Gastroesophageal sphincter (tissue), 4 donors: ENCODE data around the gene PROM2. TPM values are rescaled to one million over a fixed set of nuclear protein-coding genes. Genes with fewer than 3 reads are reported as not detected.

Source experiments
- ATAC-seq: fragments of 150-250 bp; one replicate; pipeline ENCODE4 v1.9.1; 2016; ENCODE audit warnings: mild to moderate bottlenecking, moderate library complexity
- H3K27ac ChIP-seq, 4 donors: fragments of 200-600 bp; sonication (generic) in 3 of 4; 1 replicate in 3 of 4; 2 replicates in 1 of 4; pipeline ENCODE4 v1.5.1; 2016 to 2019
- H3K27me3 ChIP-seq: fragments of 200-600 bp; sonication (generic); one replicate; pipeline ENCODE4 v1.5.1; 2019
- H3K36me3 ChIP-seq, 2 donors: fragments of 200-600 bp; sonication (generic); one replicate each; pipeline ENCODE4 v1.5.1; 2019; ENCODE audit warnings: control low read depth in 1 of 2
- H3K4me1 ChIP-seq, 3 donors: fragments of 200-600 bp; sonication (generic); 1 replicate in 2 of 3; 2 replicates in 1 of 3; pipeline ENCODE4 v1.5.1; 2016 to 2019; ENCODE audit warnings: control low read depth in 2 of 3
- H3K4me3 ChIP-seq, 2 donors: fragments of 200-600 bp; sonication (generic); one replicate each; pipeline ENCODE4 v1.5.1; 2019; ENCODE audit warnings: mild to moderate bottlenecking in 1 of 2, moderate library complexity in 1 of 2
- H3K9me3 ChIP-seq, 3 donors: fragments of 200-600 bp; sonication (generic); one replicate each; pipeline ENCODE4 v1.5.1; 2017 to 2019; ENCODE audit warnings: control low read depth in 2 of 3
- EP300 ChIP-seq: sonication (generic); formaldehyde crosslinking; IDR thresholded peaks from one replicate; pipeline ENCODE4 v1.6.1; 2017; ENCODE audit warnings: antibody characterized with exemption, mild to moderate bottlenecking
- POLR2A ChIP-seq, 2 donors: fragments of 450-650 bp; IDR thresholded peaks; one replicate each; pipeline ENCODE4 v1.6.1; 2017; ENCODE audit warnings: antibody characterized with exemption in 2 of 2, mild to moderate bottlenecking in 2 of 2, moderate library complexity in 1 of 2
- POLR2AphosphoS5 ChIP-seq: sonication (generic); formaldehyde crosslinking; IDR thresholded peaks from one replicate; pipeline ENCODE4 v1.6.1; 2017; ENCODE audit warnings: antibody characterized with exemption
- WGBS, 2 donors: methylation state at CpG; one replicate each; pipeline ENCODE4 v1.1.5; 2018; ENCODE audit warnings: low coverage in 1 of 2; 5-methylcytosine and 5-hydroxymethylcytosine counted together
- total RNA-seq, 4 donors: library from RNA; depleted of rRNA; stranded (reverse); fragments of >200 nt; gene quantifications; one replicate each; pipeline ENCODE4 v1.1.0, GENCODE V29; 2016
- TF ChIP-seq, protein P1 (sequence below), 4 experiments: fragments of 200-600 bp in 2 of 4; fragments of 450-650 bp in 2 of 4; sonication (generic) in 1 of 4; IDR thresholded peaks; one replicate each; pipeline ENCODE4 v1.5.1; 2017 to 2019; ENCODE audit warnings: antibody characterized with exemption in 4 of 4, mild to moderate bottlenecking in 2 of 4, moderate library complexity in 2 of 4

Gene PROM2
- total RNA-seq, 4 donors from 2014 or later, result 0.94 to 36.4 (median 6.8) TPM

DNA sequence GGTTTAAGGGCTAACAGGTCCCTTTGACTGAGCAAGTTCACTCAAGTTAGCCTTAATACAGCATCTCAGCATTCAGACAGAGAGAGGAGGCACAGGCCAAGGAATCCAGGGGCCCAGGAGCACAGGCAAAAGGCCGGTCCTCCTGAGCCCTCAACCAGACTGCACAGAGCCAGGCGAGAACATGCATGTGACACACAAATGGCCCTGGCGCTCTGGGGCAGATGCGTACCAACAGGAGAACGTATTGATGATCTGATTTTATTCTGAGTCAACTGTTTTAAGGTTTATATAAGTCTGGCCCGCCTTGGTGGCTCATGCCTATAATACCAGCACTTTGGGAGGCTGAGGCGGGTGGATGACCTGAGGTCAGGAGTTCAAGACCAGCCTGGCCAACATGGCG, 57.8 kb downstream of the PROM2 start:
- WGBS, 2 donors, result 89 to 100% methylated on average over 1 to 6 of the region's 8 CpGs
- H3K4me3 ChIP-seq, result no peak overlapping the region

GRCh38 chr2:95333056-95333455, 58.8 kb downstream of the PROM2 start:
- no peak for ATAC-seq
- H3K27me3 ChIP-seq, result no peaks in the 10 kb centered on the region
- 83 to 89% methylated on average over 3 of the region's 7 CpGs for WGBS, 2 donors
- H3K4me1 ChIP-seq, result peaks cover 0 to 6% (median 0%) of the 10 kb centered on the region in 3 donors
- no peaks in the 10 kb centered on the region for H3K36me3 ChIP-seq
- TF ChIP-seq POLR2AphosphoS5 (no peak), EP300 (no peak), POLR2A (IDR thresholded peaks at IDR 0.05) (no peak)
- TF ChIP-seq, protein P1, sequence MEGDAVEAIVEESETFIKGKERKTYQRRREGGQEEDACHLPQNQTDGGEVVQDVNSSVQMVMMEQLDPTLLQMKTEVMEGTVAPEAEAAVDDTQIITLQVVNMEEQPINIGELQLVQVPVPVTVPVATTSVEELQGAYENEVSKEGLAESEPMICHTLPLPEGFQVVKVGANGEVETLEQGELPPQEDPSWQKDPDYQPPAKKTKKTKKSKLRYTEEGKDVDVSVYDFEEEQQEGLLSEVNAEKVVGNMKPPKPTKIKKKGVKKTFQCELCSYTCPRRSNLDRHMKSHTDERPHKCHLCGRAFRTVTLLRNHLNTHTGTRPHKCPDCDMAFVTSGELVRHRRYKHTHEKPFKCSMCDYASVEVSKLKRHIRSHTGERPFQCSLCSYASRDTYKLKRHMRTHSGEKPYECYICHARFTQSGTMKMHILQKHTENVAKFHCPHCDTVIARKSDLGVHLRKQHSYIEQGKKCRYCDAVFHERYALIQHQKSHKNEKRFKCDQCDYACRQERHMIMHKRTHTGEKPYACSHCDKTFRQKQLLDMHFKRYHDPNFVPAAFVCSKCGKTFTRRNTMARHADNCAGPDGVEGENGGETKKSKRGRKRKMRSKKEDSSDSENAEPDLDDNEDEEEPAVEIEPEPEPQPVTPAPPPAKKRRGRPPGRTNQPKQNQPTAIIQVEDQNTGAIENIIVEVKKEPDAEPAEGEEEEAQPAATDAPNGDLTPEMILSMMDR (IDR thresholded peaks at IDR 0.05), result no peak
- H3K4me3 ChIP-seq, result no peak overlapping the region
- H3K27ac ChIP-seq, result no peak overlapping the region
- H3K9me3 ChIP-seq, result no peaks in the 10 kb centered on the region

More for the DNA sequence above, 57.8 kb downstream of the PROM2 start:
- no peaks in the 10 kb centered on the region for H3K36me3 ChIP-seq
- peaks cover 0 to 6% (median 0%) of the 10 kb centered on the region in 3 donors for H3K4me1 ChIP-seq
- H3K9me3 ChIP-seq, result no peaks in the 10 kb centered on the region
- ATAC-seq, result no peak
- no peak overlapping the region for H3K27ac ChIP-seq
- H3K27me3 ChIP-seq, result no peaks in the 10 kb centered on the region
- no peak for TF ChIP-seq POLR2AphosphoS5

GRCh38 chr2:95333888-95334338, 59.7 kb downstream of the PROM2 start:
- 0% methylated on average over 1 of the region's 11 CpGs; no CpG with 5 or more reads in 1 of the 2 donors for WGBS, 2 donors
- H3K36me3 ChIP-seq, result no peaks in the 10 kb centered on the region
- H3K27ac ChIP-seq, result peak overlapping the region in 1 of 4 donors; percentile 43
- TF ChIP-seq EP300, result no peak
- TF ChIP-seq, protein P1 (IDR thresholded peaks at IDR 0.05), result no peak
- TF ChIP-seq POLR2A (IDR thresholded peaks at IDR 0.05), result no peak
- TF ChIP-seq POLR2AphosphoS5, result no peak
- no peak overlapping the region for H3K4me3 ChIP-seq
- peaks cover 0 to 6% (median 0%) of the 10 kb centered on the region in 3 donors for H3K4me1 ChIP-seq
- no peaks in the 10 kb centered on the region for H3K27me3 ChIP-seq
- peak; percentile 67 for ATAC-seq
- H3K9me3 ChIP-seq, result no peaks in the 10 kb centered on the region

DNA sequence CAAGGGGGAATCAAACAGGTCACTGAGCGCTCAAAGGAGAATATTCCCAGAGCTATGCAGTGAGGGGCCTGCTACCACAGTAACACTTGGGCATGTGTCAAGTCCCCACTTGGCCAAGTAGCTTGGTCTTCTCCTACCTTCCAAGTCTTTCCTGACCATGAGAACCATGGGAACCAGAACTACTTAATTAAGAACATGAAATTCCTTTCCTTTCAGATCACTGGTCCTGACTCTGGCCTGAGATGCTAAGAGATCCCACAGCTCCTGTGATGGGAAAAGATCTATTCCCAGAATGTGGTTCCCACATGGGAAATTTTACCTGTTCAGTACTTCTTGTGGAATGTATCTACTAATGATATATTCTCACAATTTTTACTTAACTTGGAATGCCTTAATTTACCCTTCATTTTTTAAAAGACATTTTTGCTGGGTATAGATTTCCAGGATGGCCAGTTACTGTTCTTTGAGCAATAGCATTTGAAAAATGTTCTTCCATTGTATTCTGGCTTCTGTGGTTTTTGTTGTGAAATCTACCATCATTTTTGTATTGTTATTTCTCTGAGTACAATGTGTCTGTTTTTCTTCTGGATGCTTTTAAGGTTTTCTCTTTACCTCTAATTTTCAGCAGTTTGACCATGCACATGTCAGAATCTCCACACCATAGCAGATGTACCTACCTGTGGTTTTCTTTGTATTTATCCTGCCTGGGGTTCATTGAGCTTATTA, 60.8 kb downstream of the PROM2 start:
- no peak for TF ChIP-seq POLR2A (IDR thresholded peaks at IDR 0.05)
- TF ChIP-seq, protein P1 (IDR thresholded peaks at IDR 0.05), result no peak
- TF ChIP-seq EP300, result no peak
- no peak for TF ChIP-seq POLR2AphosphoS5
- H3K9me3 ChIP-seq, result no peaks in the 10 kb centered on the region
- no peak overlapping the region for H3K4me3 ChIP-seq
- no peaks in the 10 kb centered on the region for H3K27me3 ChIP-seq
- no peak overlapping the region for H3K27ac ChIP-seq
- no peak for ATAC-seq
- peaks cover 0 to 6% (median 0%) of the 10 kb centered on the region in 3 donors for H3K4me1 ChIP-seq
- 100% methylated on average over 1 of the region's 1 CpG; no CpG with 5 or more reads in 1 of the 2 donors for WGBS, 2 donors
- no peaks in the 10 kb centered on the region for H3K36me3 ChIP-seq

GRCh38 chr2:95336406-95336805, 62.2 kb downstream of the PROM2 start:
- Histone ChIP-seq H3K9me3 (no peaks in the 10 kb centered on the region), H3K27ac (no peak overlapping the region), H3K4me3 (no peak overlapping the region), H3K36me3 (no peaks in the 10 kb centered on the region), H3K4me1 (peaks cover 0 to 6% (median 0%) of the 10 kb centered on the region in 3 donors), H3K27me3 (peaks cover 9% of the 10 kb centered on the region)
- TF ChIP-seq, protein P1 (IDR thresholded peaks at IDR 0.05), result no peak
- TF ChIP-seq POLR2A (IDR thresholded peaks at IDR 0.05), result no peak
- TF ChIP-seq EP300, result no peak
- TF ChIP-seq POLR2AphosphoS5, result no peak
- no peak for ATAC-seq
- 43 to 67% methylated on average over 2 of the region's 2 CpGs for WGBS, 2 donors
